H54 (cell line): ENCODE results near the gene METTL17.
"Not testable (repeated sequence)": the region's sequence is repeated elsewhere in the genome, so short reads cannot be mapped to it uniquely, and the experiment has no call there.

Experiments used
- DNase-seq: peaks from one replicate; pipeline ENCODE4 v3.0.0; 2011; ENCODE audit warnings: low spot score, mixed read lengths; ENCODE audit not compliant: insufficient read length
- FAIRE-seq: peaks from 3 replicates; lab custom pipeline; 2011; peaks lifted over from hg19 to GRCh38; lab: Jason Lieb, UNC
- POLR2A ChIP-seq: IDR thresholded peaks from 2 replicates; pipeline ENCODE4 v1.6.1; 2011; ENCODE audit warnings: low read depth, mild to moderate bottlenecking, low read length

METTL17 gene

DNA sequence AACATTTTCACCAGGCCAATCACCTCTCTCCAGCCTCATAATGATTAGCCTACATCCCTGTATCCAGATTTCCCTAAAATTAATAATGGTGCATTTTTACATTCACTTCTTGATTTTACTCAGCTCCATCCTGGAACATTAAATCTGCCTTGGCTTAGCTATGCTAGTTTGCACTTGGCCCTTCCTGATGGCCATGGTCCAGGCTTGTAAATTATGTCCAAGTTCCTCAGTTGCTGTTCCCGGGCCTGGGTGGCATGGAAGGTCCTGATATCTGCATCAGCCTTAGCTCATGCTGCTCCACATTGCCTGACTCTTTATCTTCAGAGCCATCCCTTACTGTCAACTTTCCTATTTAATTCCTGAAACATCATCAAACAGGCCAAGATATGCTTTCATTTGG is 11.1 kb upstream of the METTL17 start:
- DNase-seq: no peak
- TF ChIP-seq POLR2A: no peak
- no peak for FAIRE-seq

- no peak for TF ChIP-seq POLR2A
- FAIRE-seq (no peak), DNase-seq (no peak)
Measured at GRCh38 chr14:20980906-20981305, 8.9 kb upstream of the METTL17 start.

GRCh38 chr14:20982646-20983369 is 7.0 kb upstream of the METTL17 start:
- no peak for TF ChIP-seq POLR2A
- no peak for DNase-seq
- no peak for FAIRE-seq

GRCh38 chr14:20985650-20986049 is 4.1 kb upstream of the METTL17 start:
- DNase-seq: not testable (repeated sequence)

GRCh38 chr14:20986811-20987210 is 3.0 kb upstream of the METTL17 start:
- FAIRE-seq: peak; percentile 88
- TF ChIP-seq POLR2A: no peak
- peak; percentile 57 for DNase-seq

More at GRCh38 chr14:20985650-20986049, 4.1 kb upstream of the METTL17 start:
- not testable (repeated sequence) for FAIRE-seq

GRCh38 chr14:20988717-20989470 is 886 bp upstream of the METTL17 start:
- FAIRE-seq (no peak), DNase-seq (no peak)
- TF ChIP-seq POLR2A: no peak

DNA sequence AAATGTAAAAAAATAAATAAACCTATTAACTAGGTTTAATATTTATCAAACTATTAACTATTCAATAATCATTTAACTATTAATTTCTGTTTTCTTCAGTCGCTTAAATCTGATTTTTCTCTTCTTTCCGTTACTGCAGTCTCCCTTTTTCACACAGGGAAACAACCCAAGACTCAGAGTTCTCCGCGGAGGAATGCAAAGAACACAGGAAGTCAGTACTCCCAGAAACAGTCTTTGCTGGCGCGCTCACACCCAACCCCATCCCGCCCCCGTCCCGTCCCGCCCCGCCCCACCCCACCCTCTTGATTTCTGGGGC is 351 bp upstream of the METTL17 start:
- no peak for TF ChIP-seq POLR2A

GRCh38 chr14:20996521-20996920 is 6.7 kb downstream of the METTL17 start:
- DNase-seq (no peak), FAIRE-seq (no peak)
- TF ChIP-seq POLR2A: no peak

More for the DNA sequence above, 351 bp upstream of the METTL17 start:
- DNase-seq: peak; percentile 54
- FAIRE-seq: no peak

GRCh38 chr14:20997115-20997514 is 7.3 kb downstream of the METTL17 start:
- TF ChIP-seq POLR2A: no peak
- FAIRE-seq: no peak
- no peak for DNase-seq

- no peak for DNase-seq
- no peak for TF ChIP-seq POLR2A
- FAIRE-seq: no peak
Measured at GRCh38 chr14:20997564-20997963, 7.8 kb downstream of the METTL17 start.

DNA sequence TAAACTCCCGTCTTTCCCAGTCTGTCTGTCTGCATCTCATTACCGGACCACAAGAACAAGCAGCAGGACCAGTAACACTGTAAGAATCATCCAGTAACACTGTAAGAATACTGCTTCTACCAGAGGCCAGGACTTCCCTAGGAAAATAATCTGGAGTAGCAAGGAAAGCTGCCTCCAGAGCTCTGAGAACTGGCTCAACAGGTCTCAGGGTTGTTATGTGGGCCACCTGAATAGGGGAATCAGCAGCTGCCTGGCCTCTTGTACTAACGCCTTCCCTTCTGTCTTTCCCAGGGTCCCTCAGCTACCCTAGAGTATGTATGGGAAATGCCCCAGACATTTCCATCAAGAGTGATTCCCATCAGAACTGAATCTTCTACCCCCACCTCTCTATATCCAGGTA is 8.4 kb downstream of the METTL17 start:
- FAIRE-seq: no peak
- no peak for DNase-seq
- no peak for TF ChIP-seq POLR2A

DNA sequence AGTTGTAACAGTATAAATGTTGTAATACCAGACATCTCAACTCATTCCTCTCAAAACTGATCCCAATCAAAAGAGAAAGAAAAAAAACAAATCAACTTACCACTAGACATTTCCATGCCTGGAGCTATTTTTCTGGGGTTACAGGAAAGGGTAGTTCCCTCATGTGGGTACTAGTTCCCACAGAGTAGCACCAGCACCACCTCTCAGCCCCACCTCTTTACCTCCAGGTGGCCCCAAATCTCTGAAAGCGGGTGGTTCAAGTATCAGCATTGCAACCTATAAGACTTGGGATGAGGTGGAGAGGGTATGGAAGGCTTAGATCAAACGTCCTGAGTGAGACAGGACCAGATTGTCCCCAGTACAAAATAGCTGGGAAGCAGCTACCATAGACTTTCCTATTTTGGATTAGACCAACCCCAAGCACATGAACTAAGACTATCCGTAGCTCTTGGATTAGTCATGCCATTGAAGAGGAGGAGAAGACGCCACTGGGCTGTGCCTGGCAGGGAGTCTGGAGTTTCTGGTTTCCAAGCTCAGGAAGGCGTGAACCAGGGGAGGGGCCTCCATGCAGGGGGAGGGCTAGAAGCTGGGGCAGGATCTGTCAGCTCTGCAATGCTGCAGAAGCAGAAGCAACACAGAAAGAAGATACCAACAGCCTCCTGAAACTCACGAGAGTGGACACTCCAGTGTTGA is 9.0 kb downstream of the METTL17 start, which contains the start of gene SLC39A2:
TSS of gene SLC39A2 (plus strand) at position 620 of the 693 bp plus-strand sequence. CDS start 154 bp downstream, outside the sequence.
- TF ChIP-seq POLR2A: no peak
- peak; percentile 43 for DNase-seq
- peak; percentile 41 for FAIRE-seq

GRCh38 chr14:20999591-20999990 is 9.8 kb downstream of the METTL17 start:
- DNase-seq: no peak
- FAIRE-seq: no peak
- TF ChIP-seq POLR2A: no peak

DNA sequence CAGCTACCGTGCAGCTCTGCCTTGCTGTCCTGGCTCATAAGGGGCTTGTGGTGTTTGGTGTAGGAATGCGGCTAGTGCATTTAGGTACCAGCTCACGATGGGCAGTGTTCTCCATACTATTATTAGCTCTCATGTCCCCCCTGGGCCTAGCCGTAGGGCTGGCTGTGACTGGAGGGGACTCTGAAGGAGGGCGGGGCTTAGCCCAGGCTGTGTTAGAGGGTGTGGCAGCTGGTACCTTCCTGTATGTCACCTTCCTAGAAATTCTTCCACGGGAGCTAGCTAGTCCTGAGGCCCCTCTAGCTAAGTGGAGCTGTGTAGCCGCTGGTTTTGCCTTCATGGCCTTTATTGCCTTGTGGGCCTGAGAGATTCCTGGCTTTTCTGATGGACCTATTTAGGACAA is 11.4 kb downstream of the METTL17 start:
- TF ChIP-seq POLR2A: no peak
- DNase-seq (no peak), FAIRE-seq (no peak)
